Dedifferentiated amniotic fluid mesenchymal stem cell (primary cell): ENCODE results near the gene NPFFR2.
"Not testable (repeated sequence)": the region's sequence is repeated elsewhere in the genome, so short reads cannot be mapped to it uniquely, and the experiment has no call there.

Experiments used
- DNase-seq: peaks from one replicate; pipeline ENCODE4 v3.0.0-alpha.2; 2016; ENCODE audit errors: extremely low spot score

Gene NPFFR2

DNA sequence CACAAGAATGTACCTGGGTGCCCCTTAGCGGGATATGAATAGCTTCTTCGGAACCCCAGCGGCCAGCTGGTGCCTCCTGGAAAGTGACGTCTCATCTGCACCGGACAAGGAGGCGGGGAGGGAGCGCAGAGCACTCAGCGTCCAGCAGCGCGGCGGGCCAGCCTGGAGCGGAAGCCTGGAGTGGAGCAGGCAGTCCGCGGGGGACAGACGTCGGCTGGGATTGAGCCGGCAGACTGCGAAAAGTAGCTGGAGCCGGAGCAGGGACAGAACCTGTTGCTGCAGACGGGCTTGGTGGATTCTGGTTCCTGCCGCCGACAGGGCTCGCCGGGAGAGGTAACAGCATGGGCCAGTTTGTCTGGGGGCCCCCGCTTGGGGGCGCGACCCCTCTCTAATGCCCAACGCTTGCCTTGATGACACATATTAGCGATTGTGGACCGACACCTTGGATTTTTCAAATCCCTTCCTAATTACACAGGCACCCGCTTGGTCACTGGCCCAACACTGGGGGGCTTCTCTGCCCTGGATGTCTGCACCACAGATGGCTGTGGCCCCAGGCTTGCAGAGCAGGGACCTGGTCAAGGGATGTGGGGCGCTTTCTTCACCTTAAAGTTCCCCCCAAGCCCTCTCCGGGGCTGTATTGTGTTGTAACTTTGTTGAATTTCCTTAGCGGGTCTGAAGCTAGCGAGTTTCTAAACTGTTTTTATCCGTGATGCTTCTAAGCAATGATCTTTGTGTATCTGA lies at the start of gene NPFFR2:
Gene NPFFR2, plus strand, starts transcription at position 133 of the 741 bp plus-strand sequence. CDS start 96,592 bp downstream, outside the sequence.
- no peak for DNase-seq

DNA sequence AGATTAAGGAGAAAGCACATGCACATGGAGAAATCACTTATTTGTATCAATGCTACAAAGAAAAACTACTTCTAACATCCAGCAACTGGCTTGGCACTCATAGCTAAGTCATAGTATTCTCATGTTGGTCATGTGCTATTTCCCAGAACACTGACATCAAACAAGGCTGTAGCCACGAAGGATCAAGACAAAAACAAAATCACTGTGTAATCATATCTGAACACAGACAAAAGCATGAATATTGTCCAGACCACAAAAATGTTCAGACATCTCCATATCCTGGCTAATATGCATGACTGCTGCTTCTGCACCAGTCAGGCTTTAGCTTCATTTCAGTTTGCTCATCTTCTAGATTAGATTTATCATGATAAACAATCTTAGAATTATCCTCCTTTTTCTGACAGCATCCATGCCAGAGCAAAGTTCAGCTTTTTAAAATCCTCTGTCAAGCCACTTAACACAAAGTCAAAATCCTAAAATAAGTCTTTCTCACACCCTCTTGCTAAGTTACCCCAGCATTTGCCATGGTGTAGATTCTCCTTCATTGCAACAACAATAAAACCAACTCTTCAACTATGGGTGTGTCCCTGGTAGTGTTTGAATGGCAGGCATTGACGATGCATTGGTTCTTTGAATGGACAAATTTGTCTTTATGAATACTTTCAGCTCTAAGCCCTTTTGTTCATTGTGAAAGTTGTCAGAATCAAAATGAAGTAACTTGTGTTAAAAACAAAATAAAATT lies 39.1 kb upstream of the NPFFR2 start:
- no peak for DNase-seq

GRCh38 chr4:71994559-71994958 lies 37.2 kb upstream of the NPFFR2 start:
- DNase-seq, result no peak

DNA sequence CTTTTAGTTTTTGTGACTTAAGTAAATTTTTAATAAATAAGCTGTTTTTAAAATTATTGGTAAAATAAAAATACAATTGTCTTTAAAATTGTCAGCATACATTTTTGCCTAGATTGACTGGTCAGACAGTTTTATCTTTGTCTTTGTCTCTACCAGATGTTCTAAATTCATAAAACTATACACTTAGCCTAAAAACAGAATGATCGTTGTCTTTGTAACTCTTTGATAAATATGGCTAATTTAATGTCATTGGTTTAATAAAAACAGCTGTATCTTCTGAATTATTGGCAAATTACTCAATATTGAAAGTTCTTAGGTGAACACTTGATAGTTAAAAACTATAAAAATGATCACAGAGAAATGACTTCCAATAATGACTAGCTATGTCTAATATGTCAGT lies 36.5 kb upstream of the NPFFR2 start:
- no peak for DNase-seq

DNA sequence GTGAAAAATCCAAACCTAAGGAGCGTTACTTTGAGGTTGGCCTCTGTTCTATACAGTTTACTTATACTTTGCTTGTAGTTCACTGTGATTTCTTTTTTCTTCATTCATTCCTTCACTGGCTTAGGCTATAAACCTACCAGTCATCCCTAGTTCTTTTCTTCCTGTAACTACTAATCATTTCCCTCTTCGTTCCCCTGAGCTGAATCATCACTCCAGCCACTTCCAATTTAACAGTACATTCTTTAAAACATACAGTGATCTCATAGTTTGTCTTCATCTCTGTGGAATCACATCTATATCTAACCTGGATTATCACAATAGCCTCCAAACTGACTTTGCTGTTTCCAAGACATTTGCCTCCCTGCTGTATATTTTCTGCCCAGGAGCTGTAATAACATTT lies 25.2 kb upstream of the NPFFR2 start:
- DNase-seq, result peak; percentile 65

DNA sequence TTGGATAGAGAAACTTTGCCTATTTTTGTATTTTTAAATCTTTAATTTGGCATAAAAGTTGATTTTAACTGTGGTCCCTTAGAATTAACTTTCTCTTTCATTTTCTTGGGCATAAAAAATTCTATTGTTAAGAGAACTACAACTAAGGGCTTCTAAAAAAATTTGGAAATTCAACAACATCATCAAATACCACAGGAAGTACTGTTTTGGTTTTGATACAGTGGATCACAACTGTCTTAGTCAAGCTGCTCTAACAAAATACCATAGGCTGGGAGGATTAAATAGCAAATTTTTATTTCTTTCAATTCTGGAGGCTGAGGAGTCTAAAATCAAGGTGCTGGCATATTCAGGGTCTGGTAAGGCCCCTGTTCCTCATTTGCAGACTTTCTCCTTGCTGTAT lies 19.9 kb upstream of the NPFFR2 start:
- DNase-seq, result no peak

DNA sequence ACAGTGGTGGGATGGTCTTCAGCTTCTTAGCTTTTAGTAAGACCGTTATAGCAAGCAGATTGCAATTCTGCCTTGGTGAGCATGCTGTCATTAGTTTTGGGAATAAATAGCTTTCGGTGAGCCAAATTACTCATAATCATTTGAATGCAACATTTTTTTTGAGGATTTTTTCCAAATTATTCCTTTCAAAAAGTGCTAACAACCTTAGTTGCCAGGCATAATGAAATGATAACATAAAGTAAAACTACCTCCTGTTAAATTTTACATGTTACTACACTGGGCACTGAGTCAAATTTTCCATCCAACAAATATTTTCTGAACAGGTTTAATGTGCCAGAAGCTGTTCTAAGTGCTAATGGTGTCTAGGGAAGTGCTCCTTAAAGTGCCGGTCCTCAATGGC lies 15.8 kb upstream of the NPFFR2 start:
- no peak for DNase-seq

- no peak for DNase-seq
These were observed 12.1 kb upstream of the NPFFR2 start for GRCh38 chr4:72019688-72020087.

DNA sequence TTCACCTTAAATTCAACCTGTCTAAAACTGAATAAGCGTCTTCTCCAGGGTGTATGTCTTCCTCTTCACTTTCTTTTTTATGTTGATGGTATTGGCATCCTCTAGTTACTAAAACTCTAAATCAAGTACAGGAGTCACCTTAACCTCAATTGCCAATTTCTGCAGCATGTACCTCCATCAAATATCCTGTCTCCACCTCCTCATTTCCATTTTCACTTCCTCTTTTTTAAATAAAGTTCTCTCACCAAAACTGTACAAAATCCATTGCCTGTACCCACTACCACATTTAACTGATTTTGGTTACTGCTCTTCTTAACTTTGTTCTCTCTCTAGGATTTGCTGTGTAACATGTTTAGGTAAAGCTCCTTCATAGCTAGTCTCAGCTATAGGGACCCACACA lies 9.2 kb upstream of the NPFFR2 start:
- DNase-seq, result no peak

DNA sequence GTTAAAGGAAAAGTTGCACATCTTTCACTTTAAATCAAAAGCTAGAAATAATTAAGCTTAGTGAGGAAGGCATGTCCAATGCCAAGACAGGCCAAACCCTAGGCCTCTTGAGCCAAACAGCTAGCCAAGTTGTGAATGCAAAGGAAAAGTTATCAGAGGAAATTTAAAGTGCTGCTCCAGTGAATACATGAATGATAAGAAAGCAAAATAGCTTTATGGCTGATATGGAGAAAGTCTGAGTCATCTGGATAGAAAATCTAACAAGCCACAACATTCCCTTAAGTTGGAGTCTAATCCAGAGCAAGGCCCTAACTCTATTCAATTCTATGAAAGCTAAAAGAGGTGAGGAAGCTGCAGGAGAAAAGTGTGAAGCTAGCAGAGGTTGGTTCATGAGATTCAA lies 23.8 kb downstream of the NPFFR2 start:
- DNase-seq, result no peak

DNA sequence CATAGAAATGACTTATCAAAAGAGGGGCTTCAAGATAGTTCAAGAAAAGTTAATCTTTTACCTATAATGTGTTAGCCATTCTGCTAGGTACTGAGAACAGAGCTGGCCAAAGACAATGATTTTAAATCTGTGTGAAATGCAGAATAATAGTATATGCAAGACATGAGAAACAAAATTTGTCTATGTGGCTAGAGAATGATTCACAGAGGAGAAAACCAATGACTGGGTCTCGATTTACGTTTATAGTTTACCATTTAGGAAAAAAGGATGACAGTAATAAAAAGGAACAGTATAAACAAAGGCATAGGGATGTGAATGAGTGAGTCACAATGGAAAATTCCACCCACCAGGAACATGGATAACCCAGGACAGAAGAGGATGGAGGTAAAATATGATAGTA lies 31.9 kb downstream of the NPFFR2 start:
- DNase-seq, result no peak

DNA sequence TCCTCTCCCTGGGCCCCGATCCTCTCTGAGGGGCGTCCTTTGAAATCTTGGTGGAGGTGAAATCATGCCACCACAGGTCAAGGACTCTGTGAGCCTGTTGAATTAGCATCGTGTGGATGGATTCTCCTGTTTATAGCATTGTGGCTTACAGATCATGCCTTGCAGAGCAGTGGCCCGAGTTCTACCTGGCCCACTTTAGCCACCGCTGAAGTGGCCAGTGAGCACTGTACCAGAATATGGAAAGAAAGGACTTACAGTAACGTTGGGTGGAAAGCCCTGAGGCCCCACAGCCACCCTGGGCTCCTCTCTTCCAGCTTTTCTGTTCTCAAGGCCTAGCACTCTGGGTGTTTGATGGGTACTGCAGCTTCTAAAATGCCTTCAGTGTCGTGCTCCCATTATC lies 35.3 kb downstream of the NPFFR2 start:
- no peak for DNase-seq

GRCh38 chr4:72073816-72074215 lies 42.0 kb downstream of the NPFFR2 start:
- no peak for DNase-seq

- DNase-seq, result no peak
These were observed 44.8 kb downstream of the NPFFR2 start for GRCh38 chr4:72076562-72076961.

DNA sequence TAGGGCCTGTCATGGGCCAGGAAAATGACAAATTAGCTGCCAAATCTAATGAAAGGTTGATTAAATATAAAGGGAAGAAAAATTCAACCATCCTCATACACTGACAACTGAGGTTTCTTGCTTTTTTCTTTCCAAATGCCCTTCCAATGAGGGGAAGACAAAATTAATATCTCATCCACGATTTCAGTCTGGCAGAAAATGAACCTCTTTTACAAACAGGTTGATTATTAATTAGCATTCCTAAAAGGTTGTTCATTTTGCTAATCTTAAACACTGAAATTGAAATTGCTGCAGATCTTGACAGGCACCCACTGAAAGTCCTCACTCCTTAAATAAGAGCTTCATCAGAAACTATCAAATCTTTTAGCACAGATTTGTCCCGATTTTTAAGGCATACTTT lies 45.5 kb downstream of the NPFFR2 start:
- no peak for DNase-seq

DNA sequence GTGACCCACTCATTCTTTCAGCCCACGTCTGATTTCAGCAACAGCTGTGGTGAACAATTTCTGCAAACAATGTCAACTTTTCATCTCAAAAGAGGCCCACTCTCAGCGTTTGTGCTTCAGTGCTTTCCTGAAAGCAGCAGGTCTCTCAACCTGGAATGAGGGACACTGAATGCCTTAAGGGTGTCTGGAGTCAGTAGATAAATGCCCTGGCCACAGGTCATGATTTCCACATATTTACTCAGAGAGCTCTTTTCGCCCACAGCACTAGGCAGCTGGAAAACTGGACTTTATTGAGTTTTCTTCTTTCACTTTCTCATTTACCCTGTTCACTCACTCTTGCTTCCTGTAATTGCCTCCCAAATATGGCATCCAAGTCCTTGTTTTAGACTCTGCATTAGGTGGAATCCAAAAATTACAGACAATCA lies 52.8 kb downstream of the NPFFR2 start:
- no peak for DNase-seq

DNA sequence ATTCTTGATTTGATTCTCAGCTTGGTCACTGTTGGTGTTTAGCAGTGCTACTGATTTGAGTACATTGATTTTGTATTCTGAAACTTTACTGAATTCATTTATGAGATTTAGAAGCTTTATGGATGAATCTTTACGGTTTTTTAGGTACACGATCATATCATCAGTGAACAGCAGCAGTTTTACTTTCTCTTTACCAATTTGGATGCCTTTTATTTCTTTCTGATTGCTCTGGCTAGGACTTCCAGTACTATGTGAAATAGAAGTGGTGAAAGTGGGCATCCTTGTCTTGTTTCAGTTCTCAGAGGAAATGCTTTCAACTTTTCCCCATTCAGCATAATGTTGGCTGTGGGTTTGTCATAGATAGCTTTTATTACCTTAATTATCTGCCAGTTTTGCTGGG lies 58.8 kb downstream of the NPFFR2 start:
- DNase-seq, result not testable (repeated sequence)

DNA sequence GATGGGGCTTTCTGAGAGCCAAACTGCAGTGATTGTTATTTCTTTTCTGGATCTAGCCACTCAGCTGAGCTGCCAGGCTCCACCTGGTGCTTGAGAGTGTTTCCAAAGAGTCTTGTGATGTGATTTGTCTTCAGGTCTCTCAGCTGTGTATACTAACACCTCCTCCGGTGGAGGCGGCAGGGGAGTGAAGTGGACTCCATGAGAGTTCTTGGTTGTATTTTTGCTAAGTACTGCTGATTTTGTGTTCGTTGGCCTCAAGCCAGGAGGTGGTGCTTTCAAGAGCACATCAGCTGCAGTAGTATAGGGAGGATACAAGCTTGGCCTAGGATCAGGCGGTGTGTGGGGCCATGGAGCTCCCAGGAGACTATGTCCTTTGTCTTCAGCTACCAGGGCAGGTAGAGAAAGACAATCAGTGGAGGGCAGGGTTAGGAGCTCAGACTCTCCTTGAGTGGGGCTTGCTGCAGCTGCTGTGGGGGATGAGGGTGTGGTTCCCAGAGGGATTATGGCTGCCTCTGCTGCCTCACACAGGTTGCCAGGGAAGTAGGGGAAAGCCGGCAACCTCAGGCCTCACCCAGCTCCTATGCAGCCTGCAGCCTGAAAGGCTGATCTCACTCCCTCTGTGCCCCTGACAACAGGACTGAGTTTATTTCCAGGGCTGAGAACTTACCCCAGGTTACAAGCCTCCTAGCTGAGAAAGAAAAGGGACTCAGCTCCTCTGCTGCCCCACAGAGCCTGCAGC lies 62.4 kb downstream of the NPFFR2 start:
- no peak for DNase-seq

GRCh38 chr4:72107456-72107855 lies 75.7 kb downstream of the NPFFR2 start:
- no peak for DNase-seq

- DNase-seq, result no peak
These were observed 77.6 kb downstream of the NPFFR2 start for GRCh38 chr4:72109364-72109763.

DNA sequence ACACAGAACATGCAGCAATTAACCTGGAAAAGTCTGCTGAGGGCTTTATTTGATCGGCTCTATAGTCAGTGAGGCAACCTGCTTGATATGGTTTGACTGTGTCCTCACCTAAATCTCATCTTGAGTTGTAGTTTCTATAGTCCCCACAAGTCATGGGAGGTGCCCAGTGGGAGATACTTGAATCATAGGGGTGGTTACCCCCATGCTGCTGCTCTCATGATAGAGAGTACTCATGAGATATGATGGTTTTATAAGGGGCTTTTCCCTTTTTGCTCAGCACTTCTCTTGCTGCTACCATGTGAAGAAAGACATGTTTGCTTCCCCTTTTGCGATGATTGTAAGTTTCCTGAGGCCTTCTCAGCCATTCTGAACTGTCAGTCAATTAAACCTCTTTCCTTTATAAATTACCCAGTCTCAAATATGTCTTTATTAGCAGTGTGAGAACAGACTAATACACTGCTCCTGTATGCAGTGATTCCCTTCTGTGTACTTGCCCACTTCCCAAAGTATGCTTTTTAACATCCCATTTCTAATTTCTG lies 78.2 kb downstream of the NPFFR2 start:
- no peak for DNase-seq

- no peak for DNase-seq
These were observed 79.1 kb downstream of the NPFFR2 start for GRCh38 chr4:72110886-72111285.
